HG02943 (cell line): ENCODE results near the gene GJA3.
"Not testable (repeated sequence)": the region's sequence is repeated elsewhere in the genome, so short reads cannot be mapped to it uniquely, and the experiment has no call there.

Experiments
- ATAC-seq: cut with Tn5 transposase; IDR thresholded peaks from one replicate; pipeline ENCODE4 v1.9.1; 2021; ENCODE audit warnings: mild to moderate bottlenecking, low read depth, moderate library complexity; ENCODE audit not compliant: unreplicated experiment

GJA3 gene

DNA sequence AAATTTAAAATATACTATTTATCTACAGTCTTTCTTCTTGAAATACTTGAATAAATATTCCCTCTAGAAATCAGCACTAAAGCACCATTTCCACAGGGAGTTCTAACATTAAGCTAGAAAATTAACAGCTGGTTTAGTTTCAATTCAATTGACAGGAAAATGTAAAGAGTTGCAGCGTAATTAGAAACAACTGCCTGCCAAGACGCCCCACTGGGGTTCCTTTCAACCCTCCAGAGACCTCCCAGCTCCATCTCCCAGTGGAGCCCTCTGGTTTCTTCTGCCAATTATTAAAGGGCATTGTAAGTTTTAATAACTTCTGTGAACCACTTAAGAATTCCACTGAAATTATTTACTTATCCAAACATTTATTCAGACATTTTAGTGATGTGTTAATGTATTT, 4.2 kb downstream of the GJA3 start:
- no peak for ATAC-seq

GRCh38 chr13:20153290-20153689, 7.6 kb downstream of the GJA3 start:
- not testable (repeated sequence) for ATAC-seq

- no peak for ATAC-seq
Measured at GRCh38 chr13:20151612-20152011, 9.2 kb downstream of the GJA3 start.

DNA sequence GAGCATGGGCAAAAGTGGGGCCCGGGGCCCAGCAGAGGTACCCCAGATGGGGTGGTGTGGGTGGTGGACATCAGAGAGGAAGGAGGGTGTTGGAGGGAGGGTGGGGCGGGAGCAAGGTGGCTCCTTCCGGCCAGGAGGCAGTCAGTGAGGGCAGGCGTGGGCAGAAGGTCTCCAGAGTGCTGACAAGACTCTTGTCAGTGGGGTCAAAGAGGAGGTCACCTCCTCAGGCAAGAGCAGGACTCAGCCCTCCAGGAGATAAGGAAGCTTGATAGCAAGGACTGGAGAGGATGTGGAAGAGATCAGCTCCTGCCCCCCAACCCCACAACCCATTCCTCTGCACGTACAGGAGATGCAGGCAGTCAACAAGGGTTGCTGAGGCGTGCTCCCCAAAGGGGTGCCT, 9.8 kb downstream of the GJA3 start:
- ATAC-seq = no peak

GRCh38 chr13:20150561-20150960, 10.3 kb downstream of the GJA3 start:
- no peak for ATAC-seq

DNA sequence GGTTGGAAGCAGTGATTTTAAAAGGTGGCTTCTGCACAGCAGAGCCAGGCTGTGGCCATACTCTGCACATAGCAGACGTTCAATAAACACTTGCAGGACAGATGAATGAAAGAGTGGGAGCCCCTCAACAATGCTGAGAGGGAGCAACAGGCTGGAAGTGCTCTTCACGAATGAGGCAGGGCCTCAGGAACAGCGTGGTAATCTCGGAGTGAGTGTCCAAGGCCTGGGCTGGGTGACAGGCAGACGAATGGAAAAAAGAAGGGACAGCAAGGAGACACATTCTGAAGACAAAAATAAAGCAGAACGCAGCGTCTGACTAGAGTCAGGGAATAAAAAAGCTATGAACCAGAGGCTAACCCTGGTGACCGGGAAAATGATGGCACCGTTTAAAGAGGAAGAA, 11.1 kb downstream of the GJA3 start:
- no peak for ATAC-seq

DNA sequence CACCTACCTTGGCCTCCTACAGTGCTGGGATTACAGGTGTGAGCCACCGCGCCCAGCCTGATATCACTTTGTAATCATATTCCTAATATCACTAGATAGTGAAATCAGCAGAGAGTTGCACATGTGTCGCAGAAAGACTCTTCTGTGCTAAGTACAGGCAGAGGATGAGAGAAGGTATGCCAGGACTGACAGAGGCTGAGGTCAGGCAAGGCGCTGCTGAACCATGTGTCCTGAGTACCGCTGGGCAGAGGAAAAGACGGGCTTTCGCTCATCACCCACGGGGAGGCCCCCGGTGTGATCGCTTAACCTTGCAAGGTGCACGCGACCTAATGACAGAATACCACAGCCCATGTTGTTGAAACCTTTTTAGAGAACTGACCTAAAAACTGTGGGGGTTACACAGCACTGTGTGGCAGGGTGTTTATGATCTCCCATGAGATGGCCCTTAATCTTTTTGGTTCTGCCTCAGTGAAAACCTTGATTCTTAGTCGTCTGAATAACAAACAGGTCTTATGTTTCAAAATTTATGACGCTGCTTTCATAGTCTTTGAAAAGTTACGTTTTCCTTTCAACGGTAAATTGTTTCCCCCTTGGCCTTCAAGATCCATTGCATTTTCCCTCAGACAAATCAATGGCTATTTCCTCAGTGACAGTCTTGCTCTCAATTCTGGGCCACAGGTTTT, 12.2 kb downstream of the GJA3 start:
- ATAC-seq = no peak

- ATAC-seq = no peak
Measured at GRCh38 chr13:20146381-20146780, 14.5 kb downstream of the GJA3 start.

GRCh38 chr13:20145521-20145920, 15.3 kb downstream of the GJA3 start:
- ATAC-seq = no peak

DNA sequence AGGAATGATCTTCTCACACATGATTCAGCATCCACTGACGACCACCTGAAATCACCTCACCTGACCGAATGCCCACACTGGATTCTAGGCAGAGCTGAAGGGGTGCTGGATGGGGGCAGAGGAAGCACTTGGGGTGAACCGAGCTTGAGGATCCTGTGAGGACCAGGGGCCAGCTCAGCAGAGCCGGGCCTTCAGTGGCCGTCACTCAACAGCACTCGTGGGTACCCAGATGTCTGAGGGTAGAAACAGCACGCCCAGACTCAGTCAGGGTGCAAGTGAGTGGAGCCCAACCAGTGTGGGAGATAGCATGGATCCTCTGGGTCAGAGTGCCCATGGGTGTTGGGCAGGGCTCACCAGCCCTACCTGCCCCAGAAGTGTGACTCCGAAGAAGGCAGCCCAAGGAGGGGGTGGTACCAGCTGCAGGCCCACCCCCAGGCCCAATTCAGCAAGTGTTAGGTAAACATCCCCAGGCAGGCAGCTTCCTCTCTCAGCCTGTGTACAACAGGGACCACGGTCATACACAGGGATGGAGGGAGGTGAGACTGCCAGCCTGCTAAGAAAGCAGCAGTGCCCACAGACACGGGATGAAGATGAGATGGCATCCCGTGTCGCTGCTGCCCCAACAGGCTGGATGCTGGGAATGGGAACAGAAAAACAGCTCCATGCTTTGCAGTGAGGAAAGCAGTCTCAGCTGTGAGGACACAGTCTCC, 16.6 kb downstream of the GJA3 start:
- ATAC-seq = no peak

- ATAC-seq = no peak
Measured at GRCh38 chr13:20142927-20143480, 17.8 kb downstream of the GJA3 start.

- ATAC-seq = no peak
Measured at GRCh38 chr13:20142023-20142926, 18.6 kb downstream of the GJA3 start.

GRCh38 chr13:20141238-20142022, 19.4 kb downstream of the GJA3 start:
- no peak for ATAC-seq

GRCh38 chr13:20140487-20140886, 20.4 kb downstream of the GJA3 start:
- no peak for ATAC-seq

DNA sequence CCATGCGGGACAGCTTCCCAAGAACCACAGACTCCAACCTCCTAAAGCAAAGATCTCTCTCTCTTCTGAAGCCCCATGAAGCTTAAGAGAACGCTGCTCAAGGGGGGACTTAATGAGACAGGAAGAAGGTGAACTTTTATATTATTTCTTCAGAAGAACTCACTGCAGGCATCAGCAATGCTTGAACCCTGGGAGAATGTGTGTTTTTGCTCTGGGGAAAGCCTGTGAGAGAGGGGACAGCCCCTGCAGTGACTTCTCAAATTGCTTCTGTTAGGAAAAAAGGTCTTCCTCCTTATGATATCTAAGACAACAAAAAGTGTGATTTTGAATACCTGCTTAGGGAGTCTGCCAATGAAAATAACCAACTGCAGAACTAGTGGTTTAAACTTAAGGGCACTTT, 23.0 kb downstream of the GJA3 start:
- ATAC-seq = no peak

DNA sequence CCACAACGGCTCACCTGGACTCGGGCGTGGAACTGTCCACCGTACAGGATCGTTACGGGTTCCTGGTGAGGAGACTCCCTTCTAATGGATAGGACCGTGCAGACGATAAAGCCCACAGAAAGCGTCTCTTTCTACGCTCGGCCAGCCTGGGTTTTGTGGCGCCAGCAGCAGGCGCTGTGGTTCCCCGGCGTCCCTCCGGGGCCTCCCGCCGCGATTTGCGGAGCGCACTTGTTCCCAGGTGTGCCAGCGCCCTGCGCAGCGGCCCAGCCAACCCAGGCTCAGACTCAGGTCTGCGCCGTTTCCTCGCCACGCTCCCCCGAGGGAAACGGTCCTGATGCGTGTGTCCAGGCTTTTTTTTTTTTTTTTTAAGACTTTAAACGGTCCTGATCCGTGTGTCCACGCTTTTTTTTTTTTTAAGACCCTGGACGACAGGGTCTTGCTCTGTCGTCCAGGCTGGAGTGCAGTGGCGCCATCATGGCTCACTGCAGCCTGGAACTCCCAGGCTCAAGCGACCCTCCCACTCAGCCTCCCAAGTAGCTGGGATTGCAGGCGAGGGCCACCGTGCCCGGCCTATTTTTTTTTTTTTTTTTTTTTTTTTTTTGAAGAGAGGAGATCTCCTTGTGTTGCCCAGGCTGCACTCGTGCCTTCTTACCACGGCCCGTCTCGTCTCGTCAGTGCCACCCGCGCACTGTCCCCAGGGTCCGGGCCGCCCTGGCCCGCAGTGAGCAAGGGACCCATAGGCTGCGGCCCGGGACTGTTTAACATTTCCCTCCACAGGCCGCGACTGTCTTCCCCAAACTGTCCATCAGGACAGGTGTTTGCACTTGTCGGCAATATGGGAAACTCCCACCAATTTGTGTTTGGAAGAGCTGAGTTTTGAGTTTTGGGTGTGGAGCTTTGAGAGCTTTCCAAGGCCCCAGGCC, 23.8 kb downstream of the GJA3 start:
- ATAC-seq = no peak

GRCh38 chr13:20134732-20135131, 26.1 kb downstream of the GJA3 start:
- ATAC-seq = no peak

DNA sequence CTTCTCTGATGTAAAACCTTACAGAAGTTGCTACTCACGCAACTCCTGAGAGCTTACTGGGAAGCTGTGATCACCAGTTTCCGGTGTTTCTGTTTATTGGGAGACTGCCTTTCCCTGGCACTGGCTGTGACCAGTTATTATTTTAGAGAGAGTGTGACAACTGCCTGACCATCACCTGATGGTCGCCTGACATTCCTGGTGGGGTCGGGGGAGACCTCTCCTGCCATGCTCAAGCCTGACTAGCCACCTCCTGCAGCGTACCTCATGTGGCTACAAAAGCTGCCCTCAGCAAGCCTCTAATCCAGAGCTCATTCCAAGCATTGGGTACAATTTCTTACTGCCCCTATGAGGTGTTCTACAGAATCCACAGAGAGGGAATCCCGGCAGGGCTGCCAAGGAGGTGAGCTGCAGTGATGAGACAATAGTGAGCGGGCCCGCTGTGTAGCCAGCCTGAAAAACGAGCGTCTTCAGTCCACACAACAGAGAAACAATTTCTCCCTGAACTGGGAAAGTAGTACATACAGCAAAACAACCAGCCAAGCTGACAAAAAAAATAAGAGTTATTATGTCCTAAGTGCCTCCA, 28.7 kb downstream of the GJA3 start:
- ATAC-seq = no peak
